SK-N-SH (cell line): ENCODE results near the gene GALR2. TPM values are rescaled to one million over a fixed set of nuclear protein-coding genes. Genes with fewer than 3 reads are reported as not detected.
A peak's percentile ranks its signal among the peaks of the same experiment; 100 is the strongest.

Source experiments
- CTCF ChIA-PET: fragments of 300-600, 350-600 bp; formaldehyde crosslinking; extraction: SDS; loops from one replicate; lab custom pipeline; 2021; lab: Yijun Ruan, JAX
- POLR2A ChIA-PET: fragments of 350-600 bp; sonication (Branson Sonifier 250); formaldehyde crosslinking; extraction: SDS; loops from one replicate; lab custom pipeline; 2020; ENCODE audit warnings: antibody characterized with exemption, inconsistent platforms; lab: Yijun Ruan, JAX
- DNase-seq: peaks from one replicate; pipeline ENCODE4 v3.0.0; 2012
- H2AFZ ChIP-seq: fragments of 200-600 bp; sonication (generic); 2 replicates; pipeline ENCODE4 v1.8.1; 2016; ENCODE audit warnings: antibody characterized with exemption, mild to moderate bottlenecking, low read depth
- H3F3A ChIP-seq: fragments of 200-600 bp; sonication (generic); replicated peaks from 2 replicates; pipeline ENCODE3; 2016; ENCODE audit warnings: antibody characterized with exemption, mild to moderate bottlenecking; ENCODE audit not compliant: insufficient read depth
- H3K27ac ChIP-seq, 2 experiments: fragments of 200-500 bp in 1 of 2; fragments of 200-600 bp in 1 of 2; sonication (Bioruptor generic) in 1 of 2; sonication (generic), shearing (Covaris generic) in 1 of 2; 2 replicates each; pipeline versions ENCODE4 v1.5.1 to v1.6.1; 2014 to 2016; ENCODE audit warnings: low read depth in 2 of 2, inconsistent platforms in 1 of 2, low read length in 1 of 2, mild to moderate bottlenecking in 1 of 2, mixed read lengths in 1 of 2
- H3K27me3 ChIP-seq: fragments of 200-600 bp; sonication (generic), shearing (Covaris generic); 2 replicates; pipeline ENCODE4 v1.6.1; 2016; ENCODE audit warnings: mixed run types; ENCODE audit not compliant: insufficient read depth
- H3K36me3 ChIP-seq, 2 experiments: fragments of 200-500 bp in 1 of 2; fragments of 200-600 bp in 1 of 2; sonication (Bioruptor generic) in 1 of 2; sonication (generic) in 1 of 2; replicated peaks in 1 of 2; 2 replicates each; pipeline versions ENCODE3 to v1.5.1; 2014 to 2016; ENCODE audit warnings: low read length in 1 of 2, mild to moderate bottlenecking in 1 of 2; ENCODE audit not compliant: insufficient read depth in 2 of 2, control insufficient read depth in 1 of 2
- H3K4me1 ChIP-seq, 2 experiments: fragments of 200-500 bp in 1 of 2; fragments of 200-600 bp in 1 of 2; sonication (Bioruptor generic) in 1 of 2; sonication (generic), shearing (Covaris generic) in 1 of 2; 2 replicates each; pipeline versions ENCODE4 v1.5.1 to v1.6.1; 2014 to 2016; ENCODE audit warnings: low read depth in 1 of 2, low read length in 1 of 2, mixed run types in 1 of 2; ENCODE audit not compliant: insufficient read depth in 2 of 2, control insufficient read depth in 1 of 2
- H3K4me2 ChIP-seq: fragments of 200-600 bp; sonication (generic), shearing (Covaris generic); 2 replicates; pipeline ENCODE4 v1.6.1; 2017; ENCODE audit warnings: mixed run types
- H3K4me3 ChIP-seq, 2 experiments: fragments of 200-500 bp in 1 of 2; fragments of 200-600 bp in 1 of 2; sonication (Bioruptor generic) in 1 of 2; sonication (generic), shearing (Covaris generic) in 1 of 2; 2 replicates each; pipeline versions ENCODE4 v1.5.1 to v1.8.1; 2014 to 2016; ENCODE audit warnings: low read depth in 2 of 2, inconsistent platforms in 1 of 2, low read length in 1 of 2, mild to moderate bottlenecking in 1 of 2, mixed read lengths in 1 of 2, moderate library complexity in 1 of 2
- H3K79me2 ChIP-seq: fragments of 200-600 bp; sonication (generic); 2 replicates; pipeline ENCODE4 v1.8.1; 2017; ENCODE audit warnings: mild to moderate bottlenecking; ENCODE audit not compliant: insufficient read depth
- H3K9ac ChIP-seq: fragments of 200-600 bp; sonication (generic); 2 replicates; pipeline ENCODE4 v1.6.1; 2017; ENCODE audit warnings: mixed run types
- H3K9me2 ChIP-seq: fragments of 200-600 bp; sonication (generic); 2 replicates; pipeline ENCODE4 v1.6.1; 2017; ENCODE audit warnings: mixed run types
- H3K9me3 ChIP-seq: fragments of 200-600 bp; sonication (generic); 2 replicates; pipeline ENCODE4 v1.6.1; 2017; ENCODE audit warnings: mixed run types, mild to moderate bottlenecking, moderate library complexity
- H4K20me1 ChIP-seq: fragments of 200-600 bp; sonication (generic); 2 replicates; pipeline ENCODE4 v1.6.1; 2017; ENCODE audit warnings: mild to moderate bottlenecking, mixed run types; ENCODE audit not compliant: insufficient read depth
- EP300 ChIP-seq, 2 experiments: IDR thresholded peaks; 2 replicates each; pipeline versions ENCODE4 v1.4.0 to v1.6.1; 2012; ENCODE audit warnings: borderline replicate concordance in 1 of 2, low read depth in 1 of 2, low read length in 1 of 2
- EZH2phosphoT487 ChIP-seq: fragments of 200-600 bp; sonication (generic); IDR thresholded peaks from 2 replicates; pipeline ENCODE4 v1.6.1; 2017; ENCODE audit warnings: low read depth, mixed run types, mild to moderate bottlenecking, antibody characterized with exemption, moderate library complexity, borderline replicate concordance
- MAX ChIP-seq: IDR thresholded peaks from 2 replicates; pipeline ENCODE4 v1.4.0; 2012; ENCODE audit warnings: low read depth
- PBX3 ChIP-seq: IDR thresholded peaks from 2 replicates; pipeline ENCODE4; 2012
- RXRA ChIP-seq: IDR thresholded peaks from 2 replicates; pipeline ENCODE4 v1.4.0; 2012; ENCODE audit warnings: low read depth, mild to moderate bottlenecking, borderline replicate concordance
- WGBS: methylation state at CpG from one replicate; pipeline ENCODE4 v1.1.6; 2017; ENCODE audit warnings: low lambda C conversion rate; 5-methylcytosine and 5-hydroxymethylcytosine counted together
- polyA plus RNA-seq, 3 experiments: library from polyadenylated mRNA; depleted of rRNA; stranded (reverse); fragments of >200 nt; gene quantifications; 2 replicates each; pipeline ENCODE4 v1.2.3, GENCODE V29; 2012

Gene GALR2
- polyA plus RNA-seq, 1 of the 3 experiments (the other 2 are of a cell fraction) = 0.05 TPM

- Histone ChIP-seq H3K9me3 (no peaks in the 10 kb centered on the region), H3K4me3 (no peak overlapping the region), H2AFZ (no peak overlapping the region), H3K4me1 (peaks cover 0 to 40% of the 10 kb centered on the region in 2 experiments; a peak in 3 of 4 replicates), H3K9me2 (no peaks in the 10 kb centered on the region), H3F3A (peaks cover 12% of the 10 kb centered on the region), H3K4me2 (no peak overlapping the region; the same call in 1 of the 2 replicates), H3K9ac (no peak overlapping the region), H3K27ac (no peak overlapping the region), H3K79me2 (peaks cover 19% of the 10 kb centered on the region), H3K36me3 (no peaks in the 10 kb centered on the region), H3K27me3 (peaks cover 73% of the 10 kb centered on the region), H4K20me1 (peaks cover 3% of the 10 kb centered on the region)
- ChIA-PET CTCF (interaction anchor here (1.0 to 7.8 kb wide), 6 partner anchors 13 to 203 kb away, joined by 3 to 64 read pairs (median 8); no protein-coding TSS in a partner anchor), POLR2A (interaction anchor here (0.6 kb wide), 1 partner anchor 270 kb away, joined by 3 read pairs; no protein-coding TSS in a partner anchor)
- 8% methylated on average over 35 of the region's 41 CpGs for WGBS
- DNase-seq = peak; percentile 64
- 0 out of 2 replicates have a peak, but pooled peaks have one; percentile 20 for TF ChIP-seq EZH2phosphoT487
- TF ChIP-seq PBX3 = no peak
- no peak for TF ChIP-seq RXRA
Observed at GRCh38 chr17:76076146-76076764, 1.7 kb downstream of the GALR2 start.

- peak; percentile 57 for DNase-seq
- no peaks in the 10 kb centered on the region for H3K36me3 ChIP-seq
- no peak for TF ChIP-seq MAX
- TF ChIP-seq EP300 (IDR thresholded peaks at IDR 0.05; ENCODE audit: borderline replicate concordance in 1 of 2, low read depth in 1 of 2, low read length in 1 of 2) = no peak
- H3K9ac ChIP-seq = no peak overlapping the region
- no peaks in the 10 kb centered on the region for H3K9me3 ChIP-seq
- WGBS = 33% methylated on average over 55 of the region's 82 CpGs
- no peak overlapping the region for H3K4me3 ChIP-seq
- no peaks in the 10 kb centered on the region for H3K9me2 ChIP-seq
- peaks cover 0 to 37% of the 10 kb centered on the region in 2 experiments; a peak in 1 of 4 replicates for H3K4me1 ChIP-seq
- ChIA-PET CTCF (interaction anchor here (0.8 to 7.8 kb wide), 14 partner anchors 9 to 203 kb away, joined by 3 to 64 read pairs (median 4); no protein-coding TSS in a partner anchor), POLR2A (interaction anchor here (1.0 to 1.4 kb wide), 2 partner anchors 17 to 63 kb away, joined by 3 to 5 read pairs; no protein-coding TSS in a partner anchor)
- peaks cover 13% of the 10 kb centered on the region for H3F3A ChIP-seq
- H3K4me2 ChIP-seq = no peak overlapping the region; the same call in 1 of the 2 replicates
- no peak overlapping the region for H3K27ac ChIP-seq
- H2AFZ ChIP-seq = no peak overlapping the region
- peaks cover 11% of the 10 kb centered on the region for H3K79me2 ChIP-seq
- H4K20me1 ChIP-seq = no peaks in the 10 kb centered on the region; the same call in 1 of the 2 replicates
- H3K27me3 ChIP-seq = peaks cover 73% of the 10 kb centered on the region
Observed at GRCh38 chr17:76076765-76077583, 2.4 kb downstream of the GALR2 start.
